Mesenchymal stem cell (in vitro differentiated cells and primary cell): ENCODE results near the gene SAA2.

Experiments used
- DNase-seq: peaks from one replicate; pipeline ENCODE4 v3.0.0-alpha.2; 2013
- H2AFZ ChIP-seq: one replicate; pipeline ENCODE4 v1.6.1; 2013; ENCODE audit warnings: low read depth, mild to moderate bottlenecking, control low read depth, inconsistent platforms, low read length, moderate library complexity
- H2AK5ac ChIP-seq: 2 replicates; pipeline ENCODE4 v1.6.1; 2013; ENCODE audit warnings: low read length, moderate library complexity, mild to moderate bottlenecking, inconsistent platforms; ENCODE audit not compliant: severe bottlenecking
- H2BK120ac ChIP-seq: one replicate; pipeline ENCODE4 v1.6.1; 2013; ENCODE audit warnings: low read depth, mild to moderate bottlenecking, inconsistent platforms, low read length, moderate library complexity
- H2BK12ac ChIP-seq, 2 experiments: one replicate each; pipeline ENCODE4 v1.6.1; 2013; ENCODE audit warnings: inconsistent platforms in 2 of 2, low read length in 2 of 2, mild to moderate bottlenecking in 2 of 2, moderate library complexity in 2 of 2, control low read depth in 1 of 2
- H2BK15ac ChIP-seq: one replicate; pipeline ENCODE4 v1.6.1; 2013; ENCODE audit warnings: mild to moderate bottlenecking, low read depth, inconsistent platforms; ENCODE audit not compliant: poor library complexity, severe bottlenecking
- H2BK5ac ChIP-seq: 2 replicates; pipeline ENCODE4 v1.6.1; 2013; ENCODE audit warnings: low read depth, mild to moderate bottlenecking, low read length, control low read depth, inconsistent platforms; ENCODE audit not compliant: poor library complexity, severe bottlenecking
- H3K14ac ChIP-seq, 2 experiments: one replicate each; pipeline ENCODE4 v1.6.1; 2013; ENCODE audit warnings: inconsistent platforms in 2 of 2, low read length in 2 of 2, control low read depth in 1 of 2, mild to moderate bottlenecking in 1 of 2, moderate library complexity in 1 of 2
- H3K18ac ChIP-seq, 2 experiments: one replicate each; pipeline ENCODE4 v1.6.1; 2013; ENCODE audit warnings: inconsistent platforms in 2 of 2, low read length in 2 of 2, control low read depth in 1 of 2, low read depth in 1 of 2, mild to moderate bottlenecking in 1 of 2
- H3K23ac ChIP-seq, 2 experiments: one replicate each; pipeline ENCODE4 v1.6.1; 2013; ENCODE audit warnings: inconsistent platforms in 2 of 2, low read length in 2 of 2, mild to moderate bottlenecking in 2 of 2, moderate library complexity in 2 of 2, control low read depth in 1 of 2
- H3K27ac ChIP-seq: 2 replicates; pipeline ENCODE4 v1.5.1; 2013; ENCODE audit warnings: mild to moderate bottlenecking, moderate library complexity, low read length, control low read depth, inconsistent platforms; ENCODE audit not compliant: poor library complexity, severe bottlenecking
- H3K27me3 ChIP-seq, 2 experiments: 2 replicates each; pipeline versions ENCODE4 v1.6.1 to v1.7.0; 2013; ENCODE audit warnings: low read length in 2 of 2, mild to moderate bottlenecking in 2 of 2, moderate library complexity in 2 of 2, control low read depth in 1 of 2, inconsistent platforms in 1 of 2; ENCODE audit not compliant: control insufficient read depth in 1 of 2, insufficient read depth in 1 of 2
- H3K36me3 ChIP-seq, 2 experiments: 2 replicates each; pipeline versions ENCODE4 v1.6.1 to v1.7.0; 2013; ENCODE audit warnings: low read length in 2 of 2, control low read depth in 1 of 2, inconsistent platforms in 1 of 2, low read depth in 1 of 2, mild to moderate bottlenecking in 1 of 2; ENCODE audit not compliant: insufficient read depth in 2 of 2, control insufficient read depth in 1 of 2
- H3K4ac ChIP-seq, 2 experiments: one replicate each; pipeline ENCODE4 v1.6.1; 2013; ENCODE audit warnings: inconsistent platforms in 2 of 2, low read length in 2 of 2, mild to moderate bottlenecking in 2 of 2, moderate library complexity in 2 of 2, control low read depth in 1 of 2, low read depth in 1 of 2
- H3K4me1 ChIP-seq: 2 replicates; pipeline ENCODE4 v1.6.1; 2013; ENCODE audit warnings: low read depth, low read length, control low read depth; ENCODE audit not compliant: control insufficient read depth, insufficient read depth
- H3K4me2 ChIP-seq: 2 replicates; pipeline ENCODE4 v1.6.1; 2013; ENCODE audit warnings: low read length, mild to moderate bottlenecking, inconsistent platforms; ENCODE audit not compliant: poor library complexity, severe bottlenecking
- H3K4me3 ChIP-seq, 2 experiments: 2 replicates each; pipeline versions ENCODE4 v1.5.1 to v1.7.0; 2013; ENCODE audit warnings: low read length in 2 of 2, mild to moderate bottlenecking in 2 of 2, control low read depth in 1 of 2, low read depth in 1 of 2; ENCODE audit not compliant: insufficient read depth in 1 of 2
- H3K79me1 ChIP-seq: replicated peaks from 2 replicates; pipeline ENCODE4 v1.6.1; 2013; ENCODE audit warnings: mild to moderate bottlenecking, control low read depth, low read length, inconsistent platforms; ENCODE audit not compliant: poor library complexity, severe bottlenecking
- H3K9ac ChIP-seq: 2 replicates; pipeline ENCODE4 v1.7.0; 2013; ENCODE audit warnings: mild to moderate bottlenecking, low read length, moderate library complexity
- H3K9me3 ChIP-seq: 2 replicates; pipeline ENCODE4 v1.7.0; 2013; ENCODE audit warnings: mild to moderate bottlenecking, low read length; ENCODE audit not compliant: control insufficient read depth
- H4K8ac ChIP-seq: one replicate; pipeline ENCODE4 v1.6.1; 2013; ENCODE audit warnings: inconsistent platforms, mild to moderate bottlenecking, low read length, moderate library complexity
- H4K91ac ChIP-seq: one replicate; pipeline ENCODE4 v1.6.1; 2013; ENCODE audit warnings: mild to moderate bottlenecking, low read length, inconsistent platforms
- WGBS: methylation state at CpG from one replicate; pipeline ENCODE4 v1.1.7; 2013; ENCODE audit warnings: mixed read lengths; 5-methylcytosine and 5-hydroxymethylcytosine counted together

Gene SAA2

GRCh38 chr11:18261721-18262120 is 13.3 kb upstream of the SAA2 start:
- Histone ChIP-seq H3K18ac (no peak overlapping the region), H4K91ac (no peak overlapping the region), H3K9me3 (no peaks in the 10 kb centered on the region), H2AFZ (no peak overlapping the region), H3K4me1 (peaks cover 4% of the 10 kb centered on the region), H3K36me3 (no peaks in the 10 kb centered on the region), H3K9ac (no peak overlapping the region), H2BK12ac (no peak overlapping the region), H3K23ac (no peak overlapping the region), H2BK120ac (no peak overlapping the region), H3K27me3 (peaks cover 16 to 31% of the 10 kb centered on the region in 2 experiments), H3K14ac (no peak overlapping the region), H3K4me2 (no peak overlapping the region), H3K4me3 (no peak overlapping the region), H3K4ac (no peak overlapping the region), H2AK5ac (no peak overlapping the region), H2BK5ac (no peak overlapping the region), H3K27ac (no peak overlapping the region), H2BK15ac (no peak overlapping the region), H3K79me1 (no peaks in the 10 kb centered on the region), H4K8ac (no peak overlapping the region)
- 93% methylated on average over 6 of the region's 14 CpGs for WGBS
- no peak for DNase-seq

DNA sequence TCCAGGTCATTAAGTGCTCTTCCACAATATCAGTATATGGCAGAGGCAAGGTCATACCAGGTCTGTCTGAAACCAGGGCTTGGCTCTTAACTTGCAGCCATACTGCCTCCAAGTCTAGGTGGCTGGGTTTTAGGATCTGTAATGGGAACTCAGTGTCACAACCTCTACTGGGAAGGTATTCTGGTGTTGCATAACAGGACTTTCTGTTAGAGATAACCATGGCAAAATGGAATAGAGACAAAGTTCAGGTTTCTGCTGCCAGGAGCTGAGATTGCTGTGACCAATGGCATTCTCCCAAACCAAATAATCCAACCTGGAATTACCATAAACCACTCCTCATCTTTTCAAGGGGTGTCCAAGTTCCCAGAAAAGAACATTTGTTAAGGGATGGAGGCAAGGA is 10.8 kb upstream of the SAA2 start:
- no peak overlapping the region for H3K4ac ChIP-seq
- no peak overlapping the region for H3K4me2 ChIP-seq
- H2AK5ac ChIP-seq: no peak overlapping the region
- H3K79me1 ChIP-seq: no peaks in the 10 kb centered on the region
- no peak overlapping the region for H3K27ac ChIP-seq
- no peak overlapping the region for H2BK5ac ChIP-seq
- H2BK15ac ChIP-seq: no peak overlapping the region
- no peaks in the 10 kb centered on the region for H3K36me3 ChIP-seq
- no peak for DNase-seq
- no peak overlapping the region for H2BK12ac ChIP-seq
- H3K14ac ChIP-seq: no peak overlapping the region
- H3K4me1 ChIP-seq: peaks cover 1% of the 10 kb centered on the region
- no peak overlapping the region for H4K8ac ChIP-seq
- H3K9ac ChIP-seq: no peak overlapping the region
- H2BK120ac ChIP-seq: no peak overlapping the region
- no peak overlapping the region for H2AFZ ChIP-seq
- no peak overlapping the region for H4K91ac ChIP-seq
- H3K27me3 ChIP-seq: peaks cover 18 to 25% of the 10 kb centered on the region in 2 experiments
- H3K18ac ChIP-seq: no peak overlapping the region
- no peaks in the 10 kb centered on the region for H3K9me3 ChIP-seq
- no peak overlapping the region for H3K23ac ChIP-seq
- H3K4me3 ChIP-seq: no peak overlapping the region

GRCh38 chr11:18254781-18255361 is 6.4 kb upstream of the SAA2 start:
- no peak overlapping the region for H2AFZ ChIP-seq
- no peak overlapping the region for H3K9ac ChIP-seq
- H3K4me3 ChIP-seq: no peak overlapping the region
- H3K18ac ChIP-seq: no peak overlapping the region
- H4K8ac ChIP-seq: no peak overlapping the region
- no peak overlapping the region for H4K91ac ChIP-seq
- H3K14ac ChIP-seq: no peak overlapping the region
- no peak overlapping the region for H2BK5ac ChIP-seq
- H3K4me1 ChIP-seq: no peaks in the 10 kb centered on the region
- no peaks in the 10 kb centered on the region for H3K9me3 ChIP-seq
- no peak overlapping the region for H2BK15ac ChIP-seq
- no peak overlapping the region for H3K27ac ChIP-seq
- peaks cover 9 to 15% of the 10 kb centered on the region in 2 experiments for H3K27me3 ChIP-seq
- H3K4me2 ChIP-seq: no peak overlapping the region
- H3K36me3 ChIP-seq: no peaks in the 10 kb centered on the region
- no peaks in the 10 kb centered on the region for H3K79me1 ChIP-seq
- no peak overlapping the region for H2BK120ac ChIP-seq
- no peak overlapping the region for H2BK12ac ChIP-seq
- H3K23ac ChIP-seq: no peak overlapping the region
- H2AK5ac ChIP-seq: no peak overlapping the region
- no peak overlapping the region for H3K4ac ChIP-seq
- DNase-seq: no peak
- WGBS: 30% methylated on average over 2 of the region's 2 CpGs

- no peak overlapping the region for H3K27ac ChIP-seq
- no peaks in the 10 kb centered on the region for H3K79me1 ChIP-seq
- no peak overlapping the region for H2AFZ ChIP-seq
- WGBS: 86% methylated on average over 11 of the region's 11 CpGs
- H2BK120ac ChIP-seq: no peak overlapping the region
- no peak overlapping the region for H2BK15ac ChIP-seq
- H2AK5ac ChIP-seq: no peak overlapping the region
- H3K4me1 ChIP-seq: no peaks in the 10 kb centered on the region
- no peaks in the 10 kb centered on the region for H3K9me3 ChIP-seq
- H4K91ac ChIP-seq: no peak overlapping the region
- H2BK5ac ChIP-seq: no peak overlapping the region
- H3K4ac ChIP-seq: no peak overlapping the region
- no peak for DNase-seq
- no peak overlapping the region for H3K4me3 ChIP-seq
- no peak overlapping the region for H3K4me2 ChIP-seq
- no peak overlapping the region for H3K18ac ChIP-seq
- peak overlapping the region in 1 of 2 experiments; percentile 75 for H3K14ac ChIP-seq
- H3K9ac ChIP-seq: no peak overlapping the region
- no peaks in the 10 kb centered on the region for H3K36me3 ChIP-seq
- H3K27me3 ChIP-seq: peaks cover 8 to 11% of the 10 kb centered on the region in 2 experiments
- H3K23ac ChIP-seq: no peak overlapping the region
- H4K8ac ChIP-seq: no peak overlapping the region
- no peak overlapping the region for H2BK12ac ChIP-seq
These were observed 5.4 kb upstream of the SAA2 start for GRCh38 chr11:18253778-18254338.
